Endothelial cell of umbilical vein (primary cell): ENCODE measurements around the gene RAD51C. TPM values are rescaled to one million over a fixed set of nuclear protein-coding genes. Genes with fewer than 3 reads are reported as not detected.

ENCODE experiments used
- BruUV-seq: library from RNA; stranded (reverse); fragments of 400-500 nt; replicated peaks from 2 replicates; lab custom pipeline; 2021; lab: Mats Ljungman, UMichigan
- CTCF ChIA-PET: fragments of 300-600, 350-600 bp; sonication (Branson Sonifier 250); formaldehyde crosslinking; loops from one replicate; lab custom pipeline; 2021; ENCODE audit warnings: antibody characterized with exemption, inconsistent platforms; lab: Charles Lee
- POLR2A ChIA-PET: fragments of 300-600, 350-600 bp; sonication (Branson Sonifier 250); formaldehyde crosslinking; loops from one replicate; lab custom pipeline; 2021; ENCODE audit warnings: antibody characterized with exemption, inconsistent platforms; lab: Charles Lee
- DNase-seq: peaks from one replicate; pipeline ENCODE4 v3.0.0-alpha.2; 2011; ENCODE audit warnings: low read depth, low spot score
- FAIRE-seq: peaks from 2 replicates; lab custom pipeline; 2011; peaks lifted over from hg19 to GRCh38; lab: Jason Lieb, UNC
- H2AFZ ChIP-seq: 2 replicates; pipeline ENCODE4 v1.6.0; 2012; ENCODE audit warnings: low read depth, low read length, control low read depth, inconsistent platforms
- H3K27ac ChIP-seq: 2 replicates; pipeline ENCODE4 v1.5.1; 2011; ENCODE audit warnings: low read depth, mild to moderate bottlenecking, control low read depth, low read length, moderate library complexity; ENCODE audit not compliant: insufficient read depth
- H3K27me3 ChIP-seq, 2 experiments: 2 replicates each; pipeline versions ENCODE4 v1.6.0 to v1.6.1; 2011; ENCODE audit warnings: low read length in 2 of 2, mixed read lengths in 1 of 2; ENCODE audit not compliant: control insufficient read depth in 2 of 2, insufficient read depth in 2 of 2
- H3K36me3 ChIP-seq, 2 experiments: 2 replicates in 1 of 2; 3 replicates in 1 of 2; pipeline ENCODE4 v1.5.1; 2011; ENCODE audit warnings: low read length in 2 of 2, mild to moderate bottlenecking in 1 of 2, moderate library complexity in 1 of 2; ENCODE audit not compliant: control insufficient read depth in 2 of 2, insufficient read depth in 2 of 2; ENCODE audit errors: extremely low read depth in 1 of 2
- H3K4me1 ChIP-seq: 3 replicates; pipeline ENCODE4 v1.5.1; 2011; ENCODE audit warnings: mild to moderate bottlenecking, low read length; ENCODE audit not compliant: control insufficient read depth, insufficient read depth; ENCODE audit errors: extremely low read depth
- H3K4me2 ChIP-seq: 2 replicates; pipeline ENCODE4 v1.6.1; 2011; ENCODE audit warnings: low read length, control low read depth, mixed read lengths; ENCODE audit not compliant: insufficient read depth
- H3K4me3 ChIP-seq, 3 experiments: fragments of 200-600 bp in 1 of 3; sonication (generic), shearing (Covaris generic) in 1 of 3; replicated peaks in 1 of 3; 2 replicates each; pipeline ENCODE4 v1.5.1; 2011 to 2016; ENCODE audit warnings: control low read depth in 3 of 3, low read length in 3 of 3, mild to moderate bottlenecking in 2 of 3, inconsistent platforms in 1 of 3, low read depth in 1 of 3, moderate library complexity in 1 of 3; ENCODE audit not compliant: insufficient read depth in 1 of 3
- H3K79me2 ChIP-seq: 2 replicates; pipeline ENCODE4 v1.6.0; 2012; ENCODE audit warnings: low read length, inconsistent platforms; ENCODE audit not compliant: control insufficient read depth, insufficient read depth
- H3K9ac ChIP-seq: replicated peaks from 2 replicates; pipeline ENCODE3; 2011; ENCODE audit warnings: low read length, control low read depth; ENCODE audit not compliant: insufficient read depth; ENCODE audit errors: extremely low read depth
- H3K9me1 ChIP-seq: replicated peaks from 3 replicates; pipeline ENCODE4 v1.6.0; 2011; ENCODE audit warnings: mild to moderate bottlenecking, low read length; ENCODE audit not compliant: control insufficient read depth, insufficient read depth; ENCODE audit errors: extremely low read depth
- H3K9me3 ChIP-seq: replicated peaks from 2 replicates; pipeline ENCODE4 v1.5.1; 2012; ENCODE audit warnings: low read length, inconsistent platforms; ENCODE audit not compliant: control insufficient read depth, insufficient read depth
- H4K20me1 ChIP-seq: replicated peaks from 2 replicates; pipeline ENCODE3; 2011; ENCODE audit warnings: mild to moderate bottlenecking, low read length; ENCODE audit not compliant: control insufficient read depth, insufficient read depth; ENCODE audit errors: extremely low read depth
- CTCF ChIP-seq, 2 donors: IDR thresholded peaks; 1 replicate in 1 of 2; 2 replicates in 1 of 2; pipeline ENCODE4 v1.5.1; 2011; ENCODE audit warnings: low read length in 2 of 2, mild to moderate bottlenecking in 2 of 2, moderate library complexity in 2 of 2, control low read depth in 1 of 2, inconsistent platforms in 1 of 2, low read depth in 1 of 2; ENCODE audit not compliant: insufficient read depth in 1 of 2; ENCODE audit errors: extremely low read depth in 1 of 2
- EZH2 ChIP-seq: IDR thresholded peaks from 2 replicates; pipeline ENCODE4 v1.6.1; 2012; ENCODE audit warnings: borderline replicate concordance, low read depth, mild to moderate bottlenecking, moderate library complexity, low read length, inconsistent platforms; ENCODE audit not compliant: severe bottlenecking
- FOS ChIP-seq: IDR thresholded peaks from 2 replicates; pipeline ENCODE4 v1.6.1; 2011; ENCODE audit warnings: mild to moderate bottlenecking, low read length, moderate library complexity, borderline replicate concordance; ENCODE audit not compliant: insufficient read depth
- GATA2 ChIP-seq: IDR thresholded peaks from 2 replicates; pipeline ENCODE4 v1.7.0; 2011; ENCODE audit warnings: low read depth, mild to moderate bottlenecking, moderate library complexity, mixed read lengths, low read length; ENCODE audit not compliant: insufficient read length, insufficient read depth
- JUN ChIP-seq: IDR thresholded peaks from 2 replicates; pipeline ENCODE4 v1.6.1; 2011; ENCODE audit warnings: borderline replicate concordance, low read depth; ENCODE audit not compliant: insufficient read length, insufficient read depth
- MAX ChIP-seq: IDR thresholded peaks from 2 replicates; pipeline ENCODE4 v1.6.1; 2011; ENCODE audit not compliant: insufficient read depth, insufficient read length
- MYC ChIP-seq: IDR thresholded peaks from one replicate; pipeline ENCODE4 v1.6.1; 2011; ENCODE audit warnings: mild to moderate bottlenecking, low read depth, low read length
- POLR2A ChIP-seq: IDR thresholded peaks from 2 replicates; pipeline ENCODE4 v1.6.1; 2012; ENCODE audit warnings: low read depth, mild to moderate bottlenecking, control low read depth, low read length
- POLR2AphosphoS5 ChIP-seq: IDR thresholded peaks from 2 replicates; pipeline ENCODE4 v1.6.1; 2012; ENCODE audit warnings: low read depth, mild to moderate bottlenecking, control low read depth, low read length, moderate library complexity; ENCODE audit not compliant: insufficient read depth
- dilution Hi-C: fragments of 300-500 bp; cut with MboI; formaldehyde crosslinking; loops from one replicate; pipeline ENCODE4 v1.15.0; 2019; ENCODE audit warnings: low sequenced_read_pairs; ENCODE audit not compliant: extremely low pct_ligation_motif_present
- intact Hi-C: fragments of 100-400 bp; cut with micrococcal nuclease; formaldehyde crosslinking; loops from one replicate; pipeline ENCODE4 v1.10.0; 2022
- polyA plus RNA-seq, 4 experiments: library from polyadenylated mRNA; depleted of rRNA in 3 of 4; stranded (reverse) in 3 of 4; unstranded in 1 of 4; fragments of >200 nt; gene quantifications; 2 replicates each; pipeline versions ENCODE4 v1.2.1 to v1.2.3, GENCODE V29; 2011 to 2012; ENCODE audit warnings: missing spikeins in 1 of 4
- total RNA-seq: library from RNA; stranded (reverse); gene quantifications from 2 replicates; pipeline ENCODE4 v1.2.3, GENCODE V29; 2021

Gene RAD51C
- total and polyA plus RNA-seq, 2 donors (not counting 3 experiments of a cell fraction or from before 2014, with no cell fraction given), result 24.8 to 38.9 TPM

- dilution Hi-C loops, result no loop called here
- no peaks in the 10 kb centered on the region for H3K36me3 ChIP-seq
- no peaks in the 10 kb centered on the region for H4K20me1 ChIP-seq
- peaks cover 6% of the 10 kb centered on the region for H3K4me1 ChIP-seq
- FAIRE-seq (no peak), DNase-seq (no peak)
- CTCF ChIA-PET, result interaction anchor here (1.0 kb wide), 1 partner anchor 92 kb away, joined by 3 read pairs; no protein-coding TSS in a partner anchor
- POLR2A ChIA-PET, result interaction anchor here (1.0 kb wide), 1 partner anchor 49 kb away, joined by 4 read pairs; no protein-coding TSS in a partner anchor
- BruUV-seq, result no TSS peak
- no peak overlapping the region for H3K4me3 ChIP-seq
- TF ChIP-seq MYC (no peak), POLR2AphosphoS5 (no peak), POLR2A (no peak), MAX (no peak), FOS (no peak), EZH2 (no peak), GATA2 (no peak), JUN (no peak), CTCF (IDR thresholded peaks at IDR 0.05; ENCODE audit: extremely low read depth in 1 of 2, insufficient read depth in 1 of 2, low read depth in 1 of 2, low read length in 2 of 2) (no peak)
- no peak overlapping the region for H2AFZ ChIP-seq
- intact Hi-C loops, result no loop called here
- no peak overlapping the region for H3K27ac ChIP-seq
- H3K4me2 ChIP-seq, result no peak overlapping the region
- H3K27me3 ChIP-seq, result no peaks in the 10 kb centered on the region
- no peaks in the 10 kb centered on the region for H3K9me1 ChIP-seq
- H3K9ac ChIP-seq, result no peak overlapping the region
- H3K9me3 ChIP-seq, result no peaks in the 10 kb centered on the region
- no peaks in the 10 kb centered on the region for H3K79me2 ChIP-seq
Observed at GRCh38 chr17:58680038-58680369, 12.4 kb upstream of the RAD51C start.
